ENCODE data around the gene NFATC2.
A peak's percentile ranks its signal among the peaks of the same experiment; 100 is the strongest.

Gene NFATC2

DNA sequence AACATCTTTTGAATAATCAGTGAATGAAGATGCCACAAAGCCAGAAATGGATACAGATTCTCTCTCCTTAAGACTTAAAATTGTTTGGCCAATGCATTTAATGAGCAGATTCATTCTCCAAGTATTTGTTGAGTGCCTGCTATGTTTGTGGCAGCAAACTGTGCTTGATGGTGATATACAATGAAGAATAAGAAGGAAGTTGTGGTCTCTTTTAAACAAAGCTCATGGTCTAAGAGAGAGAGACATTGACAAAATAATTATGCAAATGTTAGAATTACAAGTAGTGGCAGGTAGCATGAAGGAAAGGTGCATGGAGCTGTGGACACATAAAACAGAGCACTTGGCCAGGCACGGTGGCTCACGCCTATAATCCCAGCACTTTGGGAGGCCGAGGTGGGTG is 28.3 kb downstream of the NFATC2 start:
- DNase-seq (ENCODE audit: low read depth in 2 of 2), result no peak

DNA sequence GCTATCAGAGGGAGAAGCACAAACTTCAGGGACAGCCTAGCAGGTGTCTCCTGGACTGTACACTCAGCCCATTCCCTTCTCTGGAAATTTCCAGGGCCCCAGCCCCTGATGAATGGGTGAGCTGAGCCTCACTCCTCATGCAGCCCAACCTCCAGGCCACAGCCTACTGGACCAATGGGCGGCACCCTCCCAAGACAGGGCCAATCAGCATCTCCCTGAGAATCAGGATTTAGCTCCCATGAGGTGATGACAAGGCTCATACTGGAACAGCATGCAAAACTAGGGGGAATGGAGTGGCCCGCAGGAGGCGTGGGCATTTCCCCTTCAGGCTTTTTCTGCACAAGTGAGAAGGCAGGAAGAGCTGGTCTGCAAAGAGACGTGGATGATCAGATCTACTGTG is 29.0 kb downstream of the NFATC2 start:
- DNase-seq (ENCODE audit: low read depth in 2 of 2), result no peak

DNA sequence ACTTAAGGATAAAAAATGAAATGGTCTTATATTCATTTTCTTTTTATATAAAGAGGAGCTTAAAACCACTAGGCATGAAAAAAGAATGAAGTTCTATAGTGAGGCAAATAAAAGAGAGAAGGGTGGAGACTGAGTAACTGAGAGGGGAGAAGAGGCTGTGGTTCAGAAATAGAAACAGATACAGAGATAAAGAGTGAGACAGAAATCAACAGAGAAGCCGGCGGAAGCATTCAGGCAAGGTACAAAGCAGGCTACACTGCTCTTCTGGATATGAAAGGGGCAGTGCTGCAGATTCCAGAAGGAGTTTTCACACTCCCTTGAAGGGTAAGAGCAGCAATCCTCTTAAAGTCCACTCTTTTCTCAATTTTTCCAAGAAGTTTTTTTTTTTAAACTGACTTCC is 29.9 kb downstream of the NFATC2 start:
- DNase-seq (ENCODE audit: low read depth in 2 of 2), result no peak

DNA sequence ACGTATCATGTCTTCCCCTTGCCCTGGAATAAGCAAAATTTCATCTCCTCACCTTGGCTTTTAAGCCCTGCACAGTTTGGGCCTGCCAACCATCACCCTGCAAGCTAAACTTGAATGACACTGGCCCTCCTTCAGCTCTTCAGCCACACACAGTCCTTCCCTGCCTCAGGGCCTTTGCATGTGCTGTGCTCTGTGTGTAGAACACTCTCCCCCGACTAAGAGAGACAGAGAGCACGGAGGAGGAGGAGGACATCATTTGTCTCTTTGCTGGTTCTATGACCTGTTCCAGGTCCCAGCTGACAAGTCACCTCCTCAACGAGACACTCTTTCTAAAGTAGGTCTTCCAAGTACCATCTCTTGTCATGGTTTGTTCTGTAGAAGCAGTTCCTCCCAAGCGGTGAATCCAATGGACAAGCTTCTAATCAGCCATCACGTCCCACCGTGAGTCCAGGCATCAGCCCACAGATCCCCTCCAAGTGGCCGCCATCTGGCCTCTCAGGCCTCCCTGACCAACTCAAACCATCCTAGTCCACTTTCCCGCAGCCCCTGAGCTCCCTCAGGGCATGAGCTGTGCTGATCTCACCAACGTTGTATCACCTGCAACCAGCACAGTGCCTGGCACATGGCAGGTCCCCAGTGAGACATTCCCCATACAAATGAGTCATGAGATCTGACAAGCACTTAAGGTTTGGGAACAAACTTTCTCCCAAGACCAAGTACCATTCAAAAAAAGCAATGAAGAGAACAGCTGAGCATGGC is 30.5 kb downstream of the NFATC2 start:
- DNase-seq (ENCODE audit: low read depth in 2 of 2), result no peak

DNA sequence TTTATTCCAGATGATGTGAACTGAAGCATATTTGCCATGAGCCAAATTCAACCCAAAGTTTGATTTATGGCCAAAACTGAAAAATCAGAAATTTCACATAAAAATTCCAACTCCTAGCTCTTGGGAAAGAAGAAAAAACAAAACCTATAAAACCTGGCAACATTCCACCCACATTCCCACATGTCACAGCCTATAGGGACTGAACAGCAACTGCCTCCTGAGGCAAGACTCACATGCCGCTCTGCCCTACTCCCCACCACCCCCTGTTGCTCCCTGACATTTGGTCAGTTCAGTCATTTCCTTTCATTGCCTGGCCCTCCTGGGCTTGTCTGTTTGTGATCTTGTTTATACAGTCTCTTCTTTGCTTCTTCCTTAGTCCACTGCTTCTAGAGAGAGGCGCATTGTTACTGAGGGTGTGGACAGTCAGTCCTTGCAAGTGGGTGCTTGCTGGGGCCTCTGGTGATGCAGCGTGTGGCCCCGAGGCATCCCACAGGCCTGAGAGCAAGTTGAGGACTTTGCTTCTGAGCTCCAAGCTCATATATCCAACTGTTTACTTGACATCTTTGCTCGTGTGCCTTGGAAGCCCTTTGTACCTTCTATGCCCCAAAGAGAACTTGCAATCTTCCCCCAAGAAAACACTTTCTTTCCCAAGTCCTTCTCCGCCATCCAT is 31.4 kb downstream of the NFATC2 start:
- DNase-seq (ENCODE audit: low read depth in 2 of 2), result peak in 1 of 2 experiments; percentile 53

DNA sequence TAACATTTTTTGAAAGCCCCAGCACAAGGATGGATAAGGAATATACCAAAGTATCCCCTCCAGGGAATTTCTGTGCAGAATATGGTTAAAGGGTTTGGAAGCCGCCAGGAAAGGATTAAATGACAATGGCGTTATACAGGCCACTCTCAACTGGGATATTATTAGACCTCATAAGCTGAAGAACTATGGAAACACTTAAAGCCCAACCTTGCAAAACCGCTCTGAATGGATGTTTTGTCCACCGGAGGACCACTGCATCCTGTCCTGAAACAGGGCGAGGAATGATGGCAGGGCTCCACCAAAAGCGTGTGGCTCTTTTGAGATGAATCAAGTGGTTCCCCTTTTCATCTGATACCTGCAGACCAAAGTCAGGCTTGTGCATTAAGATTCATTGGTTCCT is 32.4 kb downstream of the NFATC2 start:
- no peak for DNase-seq (ENCODE audit: low read depth in 2 of 2)

DNA sequence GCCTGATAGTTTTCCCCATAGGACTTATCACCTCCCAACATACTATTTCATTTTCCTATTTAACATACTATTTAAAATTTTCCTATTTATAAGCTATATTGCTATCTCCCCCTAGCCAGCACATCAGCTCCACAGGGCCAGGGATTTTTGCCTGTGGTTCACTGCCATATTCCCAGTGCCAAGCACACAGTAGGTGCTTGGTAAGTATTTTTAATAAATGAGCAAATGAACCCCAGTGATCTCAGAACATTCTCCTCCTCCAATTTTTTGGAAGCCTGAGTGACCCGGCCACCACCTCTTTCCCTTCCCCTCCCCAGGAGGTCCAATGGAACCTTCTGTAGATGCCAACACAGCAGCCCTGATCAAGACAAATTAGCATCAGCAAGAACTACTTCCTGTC is 33.3 kb downstream of the NFATC2 start:
- no peak for DNase-seq (ENCODE audit: low read depth in 2 of 2)

DNA sequence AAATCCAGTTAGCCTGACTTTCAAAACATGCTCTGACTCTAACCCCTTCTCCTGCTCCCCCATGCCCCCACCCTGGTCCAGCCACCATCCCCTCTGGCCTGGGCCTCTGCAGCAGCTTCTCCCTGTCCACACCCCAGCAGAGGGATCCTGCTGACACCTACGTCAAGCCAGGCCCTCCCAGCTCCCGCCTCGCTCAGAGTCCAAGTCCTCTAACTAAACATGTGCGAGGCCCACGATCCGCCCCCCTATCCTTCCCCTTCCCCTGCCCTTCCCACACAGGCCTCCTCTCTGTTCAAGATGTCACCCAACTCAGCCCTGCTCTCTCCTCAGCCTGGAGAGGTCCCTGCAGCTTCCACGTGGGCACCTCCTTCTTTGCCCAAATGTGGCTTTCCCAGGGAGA is 33.7 kb downstream of the NFATC2 start:
- DNase-seq (ENCODE audit: low read depth in 2 of 2), result no peak

DNA sequence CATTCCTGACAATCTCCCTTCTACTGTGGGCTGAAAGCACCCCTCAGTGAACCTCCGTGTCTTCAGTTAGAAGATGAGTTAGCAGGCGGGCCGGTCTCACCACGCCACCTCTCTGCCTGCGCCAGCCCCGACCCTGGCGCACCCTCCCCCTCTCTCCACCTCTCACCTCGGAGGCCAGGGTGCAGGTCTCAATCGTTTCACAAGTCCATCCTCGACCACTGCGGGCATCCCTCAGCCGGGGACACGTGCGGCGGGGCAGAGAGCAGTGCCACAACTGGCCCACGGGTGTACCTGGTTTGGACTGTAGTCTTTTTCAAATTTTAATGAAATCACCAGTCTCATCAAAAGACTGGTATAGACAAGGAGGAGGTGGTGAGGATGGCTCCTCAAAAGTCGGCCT is 34.4 kb downstream of the NFATC2 start:
- no peak for DNase-seq (ENCODE audit: low read depth in 2 of 2)

DNA sequence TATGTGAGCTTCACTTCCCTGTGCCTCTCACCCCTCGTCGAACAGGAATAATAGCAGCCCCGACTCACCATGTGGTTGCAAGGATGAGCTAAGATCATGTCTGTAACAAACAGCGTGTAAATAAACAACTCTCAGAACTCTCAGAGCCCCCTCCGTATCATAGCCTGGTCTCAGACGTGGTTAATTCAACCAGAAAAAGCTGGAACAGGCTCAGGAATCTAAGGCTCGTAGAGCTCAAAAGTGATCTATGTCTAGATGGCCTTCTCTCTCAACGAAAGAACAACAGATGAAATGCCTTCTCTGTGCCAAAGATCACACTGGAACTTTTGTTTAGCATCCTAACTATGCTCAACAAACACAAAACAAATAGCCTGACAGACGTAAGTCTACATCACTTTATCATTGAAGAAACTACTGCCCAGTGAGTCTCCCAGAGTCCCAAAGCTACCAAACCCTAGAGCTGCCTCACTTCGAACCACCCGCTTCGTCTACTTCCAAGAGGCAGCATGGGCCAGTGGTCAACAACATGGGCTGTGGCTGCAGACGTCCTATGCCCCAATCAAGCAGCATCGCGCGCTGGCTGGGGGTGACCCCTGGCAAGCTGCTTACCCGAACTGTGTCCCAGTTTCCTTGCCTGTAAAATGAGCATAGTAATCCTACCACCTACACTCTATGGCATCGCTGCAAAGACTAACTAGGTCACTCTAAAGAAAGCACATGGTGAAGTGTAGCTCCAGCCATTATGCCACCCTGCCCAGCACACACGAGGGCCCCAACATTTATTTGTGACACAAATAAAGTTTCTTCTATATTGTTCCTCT is 35.1 kb downstream of the NFATC2 start:
- DNase-seq (ENCODE audit: low read depth in 2 of 2), result peak in 1 of 2 experiments; percentile 26

DNA sequence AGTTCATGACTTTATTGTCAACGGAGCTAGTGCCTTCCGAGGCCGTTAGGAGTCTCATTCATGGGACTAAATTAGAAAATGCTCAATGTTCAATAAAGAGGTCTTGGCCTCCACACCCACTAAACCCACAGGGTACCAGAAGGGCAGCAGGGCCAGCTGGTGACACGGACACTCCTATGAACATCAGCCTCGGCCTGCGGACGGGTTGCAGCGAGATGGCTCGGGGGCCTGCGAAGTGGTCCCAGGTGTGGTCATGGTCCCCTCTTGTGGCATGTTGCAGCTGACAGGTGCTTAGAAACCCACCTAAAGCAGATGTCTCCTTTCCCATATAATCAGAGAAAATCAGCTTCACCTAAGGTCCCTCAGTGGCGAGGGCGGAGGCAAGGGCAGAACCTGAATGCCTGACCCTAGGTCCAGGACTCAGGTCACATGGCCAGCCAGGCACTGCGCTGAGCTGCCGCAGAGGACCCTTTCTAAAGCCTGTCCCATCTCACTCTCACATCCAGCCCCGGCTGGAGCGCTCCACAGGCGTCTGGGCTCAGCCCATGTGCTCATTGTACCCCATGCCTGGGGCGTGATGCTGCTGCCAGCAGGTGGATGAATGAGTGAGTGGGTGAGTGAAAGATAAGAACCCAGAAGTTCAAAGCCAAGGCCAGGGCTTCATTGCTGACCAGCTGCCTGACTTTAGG is 35.8 kb downstream of the NFATC2 start:
- DNase-seq (ENCODE audit: low read depth in 2 of 2), result no peak

DNA sequence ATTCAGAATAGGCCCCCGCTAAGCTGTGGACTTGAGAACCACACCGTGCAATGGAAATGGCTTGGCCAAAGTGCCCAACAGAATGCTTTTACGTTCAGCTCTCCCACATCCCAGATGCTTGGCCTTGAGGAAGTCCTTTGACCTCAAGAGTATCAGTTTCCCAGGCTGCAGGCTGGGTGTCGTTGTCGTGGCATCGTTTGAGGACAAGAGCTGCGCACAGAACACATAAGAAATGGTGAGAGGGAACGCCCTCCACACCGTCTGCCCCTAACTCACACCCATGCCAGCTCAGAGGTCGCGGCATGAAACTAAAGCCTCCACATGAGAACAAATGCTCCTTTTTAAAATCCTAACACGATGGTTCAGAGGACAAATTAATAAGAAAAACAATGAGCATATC is 37.0 kb downstream of the NFATC2 start:
- DNase-seq (ENCODE audit: low read depth in 2 of 2), result no peak

DNA sequence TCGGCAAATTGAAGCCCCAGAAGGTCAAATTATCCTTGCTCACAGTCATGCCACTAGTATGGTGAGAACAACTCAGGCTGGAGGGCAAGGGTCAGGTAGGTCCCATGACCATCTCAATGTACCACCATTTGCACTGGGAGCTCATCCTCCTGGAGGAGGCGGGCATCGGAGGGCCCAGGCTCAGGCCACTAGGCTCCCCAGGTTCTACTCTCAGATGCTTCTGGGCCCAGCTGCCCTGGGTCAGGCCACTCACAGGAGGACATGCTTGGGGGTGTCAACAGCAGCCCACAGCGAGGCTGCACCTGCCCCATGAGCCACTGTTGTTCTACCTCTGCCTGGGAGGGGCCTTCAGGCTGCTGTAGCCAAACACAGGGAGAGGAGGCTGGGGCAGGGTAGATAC is 39.1 kb downstream of the NFATC2 start:
- no peak for DNase-seq (ENCODE audit: low read depth in 2 of 2)

DNA sequence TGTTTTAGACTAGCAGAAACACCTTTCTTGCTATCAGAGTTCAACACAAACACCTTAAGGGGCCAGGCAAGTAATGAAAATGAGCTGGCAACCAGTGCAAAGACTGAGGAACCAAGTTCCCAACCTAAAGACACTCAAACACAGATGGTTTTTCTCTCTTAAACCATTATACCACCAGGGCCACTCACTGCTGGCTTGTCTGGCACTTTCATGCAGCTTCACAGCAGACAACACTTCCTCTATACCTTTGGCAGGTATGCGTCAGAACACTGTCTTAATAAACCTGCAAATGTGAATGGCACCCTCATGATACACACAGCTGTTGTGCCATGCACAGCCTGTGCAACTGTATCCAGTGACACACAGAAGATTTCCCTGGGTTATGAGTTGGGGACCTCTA is 41.6 kb downstream of the NFATC2 start:
- no peak for DNase-seq (ENCODE audit: low read depth in 2 of 2)

DNA sequence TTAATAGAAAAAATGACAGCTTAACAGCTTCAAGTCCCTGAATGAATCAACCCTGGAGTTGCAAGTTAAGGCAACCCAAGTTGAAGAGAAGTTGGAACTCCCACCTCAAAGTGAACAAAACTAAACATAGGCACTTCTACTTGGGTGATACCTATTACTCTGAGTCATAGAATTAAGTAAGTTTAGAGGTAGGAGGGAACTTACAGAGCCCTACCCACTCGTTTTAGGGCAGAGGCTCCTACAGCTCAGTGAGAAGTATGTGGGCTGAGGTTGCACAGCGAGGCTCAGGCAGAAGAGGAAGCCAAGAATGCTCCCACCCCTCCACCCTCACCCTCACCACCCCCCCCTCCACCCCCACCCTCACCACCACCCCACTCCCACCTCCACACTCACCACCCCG is 42.2 kb downstream of the NFATC2 start:
- DNase-seq (ENCODE audit: low read depth in 2 of 2), result no peak

DNA sequence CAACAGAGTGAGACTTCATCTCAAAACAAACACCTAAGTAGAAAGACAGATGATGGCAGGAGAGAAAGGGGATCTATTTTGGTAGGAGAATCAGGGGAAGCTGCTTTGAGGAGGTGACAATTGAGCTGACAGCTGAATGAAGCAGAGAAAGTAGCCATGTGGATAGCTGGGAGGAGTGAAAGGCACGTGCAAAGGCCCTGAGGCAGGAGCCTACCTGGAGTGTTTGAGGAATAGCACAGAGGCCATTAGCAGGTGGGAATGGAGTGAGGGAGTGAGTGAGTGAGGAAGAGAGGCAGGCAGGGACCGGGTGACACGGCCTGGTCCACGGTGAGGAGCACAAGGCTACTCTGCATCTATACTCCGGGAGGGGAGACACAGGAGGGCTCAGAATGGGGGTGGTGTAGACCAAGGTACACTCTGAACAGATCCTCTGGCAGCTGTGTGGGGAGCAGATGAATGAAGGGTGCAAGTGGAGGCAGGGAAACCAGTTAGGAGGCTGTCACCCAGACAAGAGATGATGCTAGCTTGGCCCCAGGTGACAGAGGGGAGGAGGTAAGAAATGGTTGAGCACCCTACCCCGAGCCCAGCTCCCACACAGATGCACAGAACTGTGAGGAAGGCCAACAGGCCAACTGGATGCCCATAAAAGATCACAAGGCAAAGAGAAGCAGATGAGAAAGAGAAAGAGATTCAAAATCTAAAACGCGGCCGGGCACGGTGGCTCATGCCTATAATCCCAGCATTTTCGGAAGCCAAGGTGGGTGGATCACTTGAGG is 43.6 kb downstream of the NFATC2 start:
- no peak for DNase-seq (ENCODE audit: low read depth in 2 of 2)

DNA sequence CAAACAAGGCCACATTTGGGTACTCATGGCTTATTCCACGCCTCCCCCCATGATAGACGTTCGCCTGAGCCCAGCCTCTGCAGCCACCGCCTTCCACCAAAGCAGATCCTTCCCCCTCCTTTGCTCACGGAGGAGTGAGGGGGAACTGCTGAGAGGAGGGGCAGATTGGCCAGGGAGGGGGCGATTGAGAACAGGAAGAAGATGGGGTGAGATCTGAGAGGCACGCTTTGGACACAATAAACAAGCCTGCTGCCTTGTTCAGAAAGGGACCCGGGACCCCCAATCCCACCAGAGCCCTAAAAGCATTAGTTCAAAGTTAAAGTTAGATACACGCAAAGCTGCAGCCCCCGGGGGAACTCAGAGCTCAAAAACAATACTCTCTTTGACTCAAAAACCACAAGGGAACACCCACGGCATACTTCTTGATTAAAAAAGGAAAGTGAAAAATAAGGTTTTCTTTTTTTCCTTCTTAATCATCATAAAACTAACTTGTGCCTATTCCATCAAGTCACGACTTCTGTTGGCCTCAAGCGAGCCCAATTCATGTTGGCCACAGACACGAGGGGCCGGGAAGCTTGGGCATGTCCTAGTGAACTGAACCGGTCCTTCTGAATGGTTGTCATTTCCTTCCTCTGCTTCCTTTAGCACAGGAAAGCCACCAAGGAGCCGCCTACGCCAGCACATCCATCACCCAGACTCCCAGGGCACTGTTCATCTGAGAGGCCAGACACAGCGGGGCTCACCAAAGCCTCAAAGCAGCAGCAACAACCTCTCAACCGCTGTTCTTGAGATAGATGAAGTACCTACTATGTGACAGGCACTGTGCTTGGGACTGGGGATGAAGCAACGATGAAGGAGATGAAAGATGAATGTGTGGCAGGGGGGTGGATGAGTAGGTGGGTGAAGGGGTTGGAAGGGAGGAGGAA is 44.7 kb downstream of the NFATC2 start:
- no peak for DNase-seq (ENCODE audit: low read depth in 2 of 2)

DNA sequence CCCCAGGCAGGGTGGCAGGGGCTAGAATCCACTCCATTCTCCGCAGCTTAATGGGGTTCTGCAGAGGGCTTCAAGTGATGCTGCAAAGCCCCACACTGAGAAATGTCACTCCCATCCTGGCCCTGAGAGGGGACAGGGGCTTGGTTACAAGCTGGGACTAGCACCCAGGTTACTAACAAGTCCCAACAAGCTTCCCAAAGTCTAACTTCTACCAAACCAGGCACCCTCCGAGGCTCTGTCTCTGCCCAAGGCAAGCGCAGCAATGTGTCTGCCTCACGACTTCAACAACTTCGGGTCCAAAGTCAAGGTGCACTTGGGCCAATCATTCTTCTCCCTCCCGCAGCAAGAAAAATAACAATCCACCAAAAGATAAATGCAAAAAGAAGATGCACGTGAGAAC is 45.6 kb downstream of the NFATC2 start:
- no peak for DNase-seq (ENCODE audit: low read depth in 2 of 2)

DNA sequence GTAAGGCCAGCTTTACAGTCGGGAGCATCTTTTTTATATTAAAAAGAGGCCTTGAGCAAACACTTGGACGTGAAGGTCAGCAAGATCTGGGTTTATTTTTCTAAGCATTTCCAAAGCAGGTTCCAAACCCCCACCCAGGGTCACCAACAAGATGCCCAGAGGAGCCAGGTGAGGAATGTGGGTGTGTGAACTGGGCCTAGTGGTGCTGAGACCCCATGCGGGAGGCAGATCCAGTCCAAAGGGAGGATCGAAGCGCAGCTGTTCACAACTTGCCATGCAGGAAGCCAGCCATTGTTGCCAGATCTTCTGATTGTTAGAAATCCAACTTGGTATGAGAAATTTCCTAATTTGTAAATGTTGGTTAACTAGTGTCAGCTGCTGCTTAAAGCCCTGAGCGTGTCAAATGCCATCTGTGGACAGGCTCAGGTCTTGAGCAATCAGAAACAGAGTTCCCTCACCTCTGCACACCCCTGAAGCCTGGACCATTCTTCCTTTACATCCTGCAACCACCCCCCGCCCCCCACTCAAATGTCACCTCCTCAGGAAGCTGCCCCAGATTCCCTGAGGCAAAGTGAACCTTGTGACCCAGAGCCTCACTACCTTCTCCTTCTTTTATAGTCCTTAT is 46.5 kb downstream of the NFATC2 start:
- DNase-seq (ENCODE audit: low read depth in 2 of 2), result no peak

DNA sequence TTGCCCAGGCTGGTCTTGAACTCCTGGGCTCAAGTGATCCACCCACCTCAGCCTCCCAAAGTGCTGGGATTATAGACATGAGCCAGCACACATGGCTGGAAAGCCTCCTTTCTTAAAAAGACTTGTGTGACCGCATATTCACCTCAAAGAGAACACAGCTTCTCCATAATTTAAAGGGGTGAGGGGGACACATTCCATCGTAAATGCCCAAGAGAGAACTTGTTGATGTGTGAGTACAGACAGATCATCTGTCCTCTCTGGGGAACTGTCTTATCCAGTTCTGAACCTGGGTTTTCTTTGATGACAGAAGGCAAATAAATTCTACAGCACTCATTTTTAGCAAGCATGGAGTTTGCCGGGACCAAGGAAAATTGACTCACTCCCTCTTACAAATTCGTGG is 47.2 kb downstream of the NFATC2 start:
- no peak for DNase-seq (ENCODE audit: low read depth in 2 of 2)

Data from fibroblast of skin of left quadriceps (primary cell).